Cardiac muscle cell (in vitro differentiated cells and primary cell): ENCODE data around the gene ARL5C. TPM values are rescaled to one million over a fixed set of nuclear protein-coding genes. Genes with fewer than 3 reads are reported as not detected.
"Not testable (repeated sequence)": the region's sequence is repeated elsewhere in the genome, so short reads cannot be mapped to it uniquely, and the experiment has no call there.

Experiments used
- DNase-seq, 2 donors: peaks; one replicate each; pipeline versions ENCODE4 v3.0.0 to v3.0.0-alpha.2; 2010 to 2017; ENCODE audit warnings: low read depth in 1 of 2, low spot score in 1 of 2
- H3K27ac ChIP-seq: fragments of 200-600 bp; sonication (generic); 2 replicates; pipeline ENCODE4 v1.5.1; 2016
- H3K27me3 ChIP-seq: fragments of 200-600 bp; sonication (generic); 2 replicates; pipeline ENCODE4 v1.6.0; 2016; ENCODE audit warnings: control low read depth
- H3K36me3 ChIP-seq: fragments of 200-600 bp; sonication (generic); 2 replicates; pipeline ENCODE4 v1.5.1; 2016; ENCODE audit warnings: control low read depth
- H3K4me1 ChIP-seq: fragments of 200-600 bp; sonication (generic); 2 replicates; pipeline ENCODE4 v1.8.1; 2017; ENCODE audit warnings: low read depth, mild to moderate bottlenecking, mixed run types
- H3K4me3 ChIP-seq: fragments of 200-600 bp; sonication (generic); 2 replicates; pipeline ENCODE4 v1.5.1; 2016; ENCODE audit warnings: mild to moderate bottlenecking
- H3K9me3 ChIP-seq: fragments of 200-600 bp; sonication (generic); 2 replicates; pipeline ENCODE4 v1.5.1; 2017; ENCODE audit warnings: low read depth, mild to moderate bottlenecking, control low read depth
- polyA plus RNA-seq: library from polyadenylated mRNA; unstranded; fragments of >200 nt; fragmentation: Nextera tagmentation; extraction: Ambion mirVana; gene quantifications from 2 replicates; pipeline ENCODE4 v1.2.1, GENCODE V29; 2016
- total RNA-seq: library from RNA; depleted of rRNA; stranded (reverse); fragments of >200 nt; gene quantifications from 2 replicates; pipeline ENCODE4 v1.2.3, GENCODE V29; 2016
- TF ChIP-seq, protein P1 (sequence below): IDR thresholded peaks from 2 replicates; pipeline ENCODE4 v1.5.1; 2012; ENCODE audit warnings: low read depth, mild to moderate bottlenecking, low read length

The ARL5C gene
- total and polyA plus RNA-seq, 2 experiments from 2014 or later, result 0.12 TPM; not detected in 1

DNA sequence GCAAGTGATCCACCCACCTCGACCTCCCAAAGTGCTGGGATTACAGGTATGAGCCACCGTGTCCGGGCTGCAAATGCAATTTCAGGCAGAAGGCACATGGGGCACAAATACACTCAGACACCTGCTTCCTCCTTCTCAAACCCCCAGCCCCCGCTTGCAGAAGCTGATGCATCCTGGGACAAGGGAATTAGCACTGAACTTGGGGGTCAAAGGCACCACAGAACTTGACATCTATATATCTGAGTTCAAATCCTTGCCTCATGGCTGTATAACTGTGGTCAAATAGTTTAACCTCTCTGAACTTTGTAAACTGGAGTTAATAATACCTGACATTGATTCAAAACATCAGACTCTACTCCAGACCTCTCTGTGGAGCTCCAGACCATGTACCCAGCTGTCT, 4.1 kb upstream of the ARL5C start:
- no peaks in the 10 kb centered on the region for H3K4me1 ChIP-seq
- no peak overlapping the region for H3K27ac ChIP-seq
- H3K27me3 ChIP-seq, result peaks cover 25% of the 10 kb centered on the region
- H3K4me3 ChIP-seq, result no peak overlapping the region
- DNase-seq, result no peak
- H3K36me3 ChIP-seq, result no peaks in the 10 kb centered on the region
- H3K9me3 ChIP-seq, result no peaks in the 10 kb centered on the region
- TF ChIP-seq, protein P1, sequence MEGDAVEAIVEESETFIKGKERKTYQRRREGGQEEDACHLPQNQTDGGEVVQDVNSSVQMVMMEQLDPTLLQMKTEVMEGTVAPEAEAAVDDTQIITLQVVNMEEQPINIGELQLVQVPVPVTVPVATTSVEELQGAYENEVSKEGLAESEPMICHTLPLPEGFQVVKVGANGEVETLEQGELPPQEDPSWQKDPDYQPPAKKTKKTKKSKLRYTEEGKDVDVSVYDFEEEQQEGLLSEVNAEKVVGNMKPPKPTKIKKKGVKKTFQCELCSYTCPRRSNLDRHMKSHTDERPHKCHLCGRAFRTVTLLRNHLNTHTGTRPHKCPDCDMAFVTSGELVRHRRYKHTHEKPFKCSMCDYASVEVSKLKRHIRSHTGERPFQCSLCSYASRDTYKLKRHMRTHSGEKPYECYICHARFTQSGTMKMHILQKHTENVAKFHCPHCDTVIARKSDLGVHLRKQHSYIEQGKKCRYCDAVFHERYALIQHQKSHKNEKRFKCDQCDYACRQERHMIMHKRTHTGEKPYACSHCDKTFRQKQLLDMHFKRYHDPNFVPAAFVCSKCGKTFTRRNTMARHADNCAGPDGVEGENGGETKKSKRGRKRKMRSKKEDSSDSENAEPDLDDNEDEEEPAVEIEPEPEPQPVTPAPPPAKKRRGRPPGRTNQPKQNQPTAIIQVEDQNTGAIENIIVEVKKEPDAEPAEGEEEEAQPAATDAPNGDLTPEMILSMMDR, result no peak

DNA sequence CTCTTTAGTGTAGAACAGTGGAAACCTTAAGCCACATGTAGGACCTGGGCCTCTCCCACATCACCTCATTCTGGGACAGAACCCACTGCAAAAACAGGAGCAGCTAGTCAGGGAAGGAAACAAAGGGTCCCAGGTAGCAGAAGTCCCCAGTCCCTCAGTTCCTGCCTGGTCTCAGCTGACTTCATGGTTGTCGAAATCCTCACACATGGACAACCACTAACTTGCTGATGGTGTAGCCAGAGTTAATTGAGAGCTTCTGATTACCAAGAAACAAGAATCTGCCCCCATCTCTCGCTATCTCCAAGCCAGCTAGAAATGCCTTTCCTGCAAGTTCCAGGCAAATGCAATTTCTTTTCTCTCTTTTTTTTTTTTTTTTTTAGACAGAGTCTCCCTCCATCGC, 3.6 kb upstream of the ARL5C start:
- no peaks in the 10 kb centered on the region for H3K36me3 ChIP-seq
- no peaks in the 10 kb centered on the region for H3K4me1 ChIP-seq
- H3K9me3 ChIP-seq, result no peaks in the 10 kb centered on the region
- H3K27ac ChIP-seq, result no peak overlapping the region
- no peak overlapping the region for H3K4me3 ChIP-seq
- TF ChIP-seq, protein P1, result no peak
- peaks cover 30% of the 10 kb centered on the region for H3K27me3 ChIP-seq
- no peak for DNase-seq

DNA sequence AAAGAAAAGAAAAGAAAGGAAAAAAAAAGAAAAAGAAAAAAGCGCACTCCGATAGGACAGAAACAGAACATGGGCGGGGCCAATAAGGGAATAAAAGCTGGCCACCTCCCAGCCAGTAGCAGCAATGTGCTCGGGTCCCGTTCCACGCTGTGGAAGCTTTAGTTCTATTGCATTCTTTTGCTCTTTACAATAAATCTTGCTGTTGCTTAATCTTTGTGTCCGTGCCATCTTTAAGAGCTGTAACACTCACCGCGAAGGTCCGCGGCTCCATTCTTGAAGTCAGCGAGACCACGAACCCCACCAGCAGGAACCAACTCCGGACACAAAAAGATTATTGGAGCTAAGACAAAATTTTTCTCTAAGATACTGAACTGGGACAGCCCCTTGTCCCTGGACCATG, 3.1 kb upstream of the ARL5C start:
- TF ChIP-seq, protein P1, result no peak
- Histone ChIP-seq H3K4me1 (no peaks in the 10 kb centered on the region), H3K27me3 (peaks cover 32% of the 10 kb centered on the region), H3K9me3 (no peaks in the 10 kb centered on the region), H3K27ac (no peak overlapping the region), H3K36me3 (no peaks in the 10 kb centered on the region), H3K4me3 (no peak overlapping the region)
- DNase-seq, result no peak

DNA sequence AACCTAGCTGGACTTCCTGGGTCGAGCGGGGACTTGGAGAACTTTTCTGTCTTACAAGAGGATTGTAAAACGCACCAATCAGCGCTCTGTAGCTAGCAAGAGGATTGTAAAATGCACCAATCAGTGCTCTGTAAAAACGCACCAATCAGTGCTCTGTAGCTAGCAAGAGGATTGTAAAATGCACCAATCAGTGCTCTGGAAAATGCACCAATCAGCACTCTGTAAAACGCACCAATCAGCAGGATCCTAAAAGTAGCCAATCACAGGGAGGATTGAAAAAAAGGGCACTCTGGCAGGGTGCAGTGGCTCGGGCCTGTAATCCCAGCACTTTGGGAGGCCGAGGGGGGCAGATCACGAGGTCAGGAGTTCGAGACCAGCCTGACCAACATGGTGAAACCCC, 2.5 kb upstream of the ARL5C start:
- not testable (repeated sequence) for H3K4me1 ChIP-seq, H3K36me3 ChIP-seq, H3K9me3 ChIP-seq, H3K4me3 ChIP-seq, H3K27ac ChIP-seq, DNase-seq
- peaks cover 32% of the 10 kb centered on the region for H3K27me3 ChIP-seq

DNA sequence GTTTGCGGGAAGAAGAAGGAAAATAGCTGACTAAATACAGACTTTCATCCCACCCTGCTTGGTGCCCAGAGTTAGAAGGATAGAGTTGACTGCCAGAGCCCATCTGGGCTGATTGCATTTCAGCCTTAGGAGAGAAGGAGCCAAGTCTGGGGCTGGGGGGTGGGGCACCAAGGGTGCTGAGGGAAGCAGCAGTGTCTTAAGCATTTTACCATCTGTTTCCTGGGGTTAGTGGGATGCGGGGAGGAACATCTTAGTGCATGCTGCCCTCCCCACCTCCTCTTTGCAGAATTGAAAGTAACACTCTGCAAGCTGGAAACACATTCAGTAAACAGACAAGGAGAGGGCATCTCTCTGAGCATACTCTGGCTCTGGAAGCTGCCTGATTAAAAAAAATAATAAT, 1.5 kb upstream of the ARL5C start:
- H3K4me1 ChIP-seq, result no peaks in the 10 kb centered on the region
- TF ChIP-seq, protein P1, result no peak
- no peak overlapping the region for H3K4me3 ChIP-seq
- no peak overlapping the region for H3K27ac ChIP-seq
- no peaks in the 10 kb centered on the region for H3K36me3 ChIP-seq
- H3K9me3 ChIP-seq, result no peaks in the 10 kb centered on the region
- H3K27me3 ChIP-seq, result peaks cover 32% of the 10 kb centered on the region
- no peak for DNase-seq

DNA sequence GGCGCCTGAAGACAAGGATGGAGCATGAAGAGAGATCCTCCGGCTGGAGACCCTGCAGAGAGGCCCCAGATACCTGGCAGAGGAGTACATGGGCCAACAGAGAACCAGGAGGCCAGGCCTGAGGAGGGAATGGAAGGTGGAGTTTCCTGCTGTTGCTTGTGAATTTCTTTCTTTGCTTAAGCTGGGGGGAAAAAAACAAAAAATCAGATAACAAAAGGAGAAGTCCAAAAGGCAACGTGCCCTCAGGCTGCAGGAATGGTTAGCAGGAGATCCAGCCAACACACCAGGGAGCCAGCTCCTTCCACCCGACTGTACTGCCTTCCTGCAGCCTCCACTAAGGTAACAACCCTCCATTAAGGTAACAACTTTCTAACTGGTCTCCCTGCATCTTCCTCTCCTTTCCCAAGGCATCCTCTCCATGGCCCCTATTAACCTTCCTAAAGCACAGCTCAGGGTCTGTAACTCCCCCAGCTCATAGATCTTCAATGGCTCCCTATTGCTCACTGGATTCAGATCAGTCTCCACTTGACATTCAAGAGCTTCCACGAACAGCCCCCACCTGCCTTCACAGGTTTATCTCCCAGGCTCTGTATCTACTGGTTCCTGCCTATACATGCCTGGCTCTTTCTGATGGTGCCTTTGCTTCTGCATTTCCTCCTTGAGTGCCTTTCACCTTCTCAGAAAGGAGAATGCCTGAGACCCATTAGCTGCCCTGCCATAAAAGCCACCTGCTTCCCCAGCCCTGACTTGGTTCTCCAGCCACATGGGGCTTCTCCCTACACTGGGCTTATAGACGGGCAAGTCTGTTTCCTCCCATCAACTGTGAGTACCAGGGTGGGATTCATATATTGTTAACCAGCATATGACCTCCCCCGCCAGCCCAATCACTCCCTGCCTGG, 725 bp upstream of the ARL5C start:
- Histone ChIP-seq H3K27me3 (peaks cover 32% of the 10 kb centered on the region), H3K27ac (no peak overlapping the region), H3K4me3 (no peak overlapping the region), H3K9me3 (no peaks in the 10 kb centered on the region), H3K4me1 (no peaks in the 10 kb centered on the region), H3K36me3 (no peaks in the 10 kb centered on the region)
- DNase-seq, result no peak
- TF ChIP-seq, protein P1, result no peak
